ENCODE results near the gene ADGRL3. TPM values are rescaled to one million over a fixed set of nuclear protein-coding genes. Genes with fewer than 3 reads are reported as not detected.
"Not testable (repeated sequence)": the region's sequence is repeated elsewhere in the genome, so short reads cannot be mapped to it uniquely, and the experiment has no call there.

The ADGRL3 gene
- total and polyA plus RNA-seq, 2 donors (not counting 1 experiment from before 2014, with no cell fraction given) = not detected

- no peak overlapping the region for H2AFZ ChIP-seq (ENCODE audit: insufficient read depth, low read depth, low read length, poor library complexity, severe bottlenecking)
- no peak overlapping the region for H3K4me2 ChIP-seq (replicated peaks; ENCODE audit: low read depth, low read length, poor library complexity, severe bottlenecking)
- no peak overlapping the region for H3K4me3 Mint-ChIP-seq
- no peaks in the 10 kb centered on the region for H3K36me3 ChIP-seq (replicated peaks in 1 of 2; ENCODE audit: control extremely low read depth in 1 of 2, control insufficient read depth in 1 of 2, extremely low read depth in 1 of 2, insufficient read depth in 2 of 2, low read length in 1 of 2)
- POLR2A ChIA-PET = no interaction called here
- peaks cover 0 to 6% (median 0%) of the 10 kb centered on the region in 3 donors for H3K9me3 ChIP-seq (ENCODE audit: control extremely low read depth in 1 of 3, control insufficient read depth in 2 of 3, insufficient read depth in 1 of 3, low read length in 2 of 3)
- H3K27me3 ChIP-seq (replicated peaks in 1 of 4; ENCODE audit: control extremely low read depth in 1 of 4, control insufficient read depth in 3 of 4, insufficient read depth in 4 of 4, low read length in 3 of 4) = no peaks in the 10 kb centered on the region
- H3K4me1 ChIP-seq (ENCODE audit: control insufficient read depth in 2 of 2, insufficient read depth in 2 of 2, low read length in 2 of 2) = no peaks in the 10 kb centered on the region
- CTCF ChIA-PET = no interaction called here
- intact Hi-C loops (cut with micrococcal nuclease) = no loop called here
- no peak for TF ChIP-seq EZH2 (IDR thresholded peaks at IDR 0.05; ENCODE audit: borderline replicate concordance, insufficient read depth, low read depth, low read length, poor library complexity, severe bottlenecking)
- no peak for TF ChIP-seq CTCF (IDR thresholded peaks at IDR 0.05)
- no peak overlapping the region for H3K4me3 ChIP-seq (ENCODE audit: control extremely low read depth in 1 of 5, extremely low read depth in 1 of 5, insufficient read depth in 1 of 5, low read depth in 2 of 5, low read length in 4 of 5)
- H3K27me3 Mint-ChIP-seq = no peaks in the 10 kb centered on the region
- H3K9ac ChIP-seq (ENCODE audit: low read length) = no peak overlapping the region
- ATAC-seq (ENCODE audit: low read depth) (no peak), DNase-seq (no peak)
- H3K4me1 Mint-ChIP-seq = no peaks in the 10 kb centered on the region
- no peak overlapping the region for H3K27ac Mint-ChIP-seq
- no peak overlapping the region for H3K27ac ChIP-seq (ENCODE audit: low read length in 2 of 2)
- H3K79me2 ChIP-seq (ENCODE audit: control insufficient read depth, insufficient read depth, low read length) = no peaks in the 10 kb centered on the region
- H3K9me3 Mint-ChIP-seq (ENCODE audit: insufficient read depth) = peaks cover 7% of the 10 kb centered on the region
- no peaks in the 10 kb centered on the region for H4K20me1 ChIP-seq (ENCODE audit: control insufficient read depth, insufficient read depth, low read length, poor library complexity, severe bottlenecking)
These were observed 563.6 kb downstream of the ADGRL3 start for GRCh38 chr4:61763682-61764081.

- H4K20me1 ChIP-seq (ENCODE audit: control insufficient read depth, insufficient read depth, low read length, poor library complexity, severe bottlenecking); ATAC-seq (ENCODE audit: low read depth); H2AFZ ChIP-seq (ENCODE audit: insufficient read depth, low read depth, low read length, poor library complexity, severe bottlenecking); H3K4me1 Mint-ChIP-seq; H3K9ac ChIP-seq (ENCODE audit: low read length); intact Hi-C loops (cut with micrococcal nuclease); H3K4me3 Mint-ChIP-seq; CTCF ChIA-PET; H3K4me1 ChIP-seq (ENCODE audit: control insufficient read depth in 2 of 2, insufficient read depth in 2 of 2, low read length in 2 of 2); H3K79me2 ChIP-seq (ENCODE audit: control insufficient read depth, insufficient read depth, low read length); H3K9me3 ChIP-seq (ENCODE audit: control extremely low read depth in 1 of 3, control insufficient read depth in 2 of 3, insufficient read depth in 1 of 3, low read length in 2 of 3); DNase-seq; H3K27ac Mint-ChIP-seq; H3K4me3 ChIP-seq (ENCODE audit: control extremely low read depth in 1 of 5, extremely low read depth in 1 of 5, insufficient read depth in 1 of 5, low read depth in 2 of 5, low read length in 4 of 5); H3K4me2 ChIP-seq (replicated peaks; ENCODE audit: low read depth, low read length, poor library complexity, severe bottlenecking); H3K9me3 Mint-ChIP-seq (ENCODE audit: insufficient read depth); H3K27me3 ChIP-seq (replicated peaks in 1 of 4; ENCODE audit: control extremely low read depth in 1 of 4, control insufficient read depth in 3 of 4, insufficient read depth in 4 of 4, low read length in 3 of 4); POLR2A ChIA-PET; H3K27ac ChIP-seq (ENCODE audit: low read length in 2 of 2); H3K27me3 Mint-ChIP-seq; H3K36me3 ChIP-seq (replicated peaks in 1 of 2; ENCODE audit: control extremely low read depth in 1 of 2, control insufficient read depth in 1 of 2, extremely low read depth in 1 of 2, insufficient read depth in 2 of 2, low read length in 1 of 2): not testable (repeated sequence)
- 100% methylated on average over 4 of the region's 9 CpGs for WGBS (ENCODE audit: insufficient coverage)
These were observed 564.0 kb downstream of the ADGRL3 start for GRCh38 chr4:61764090-61764489.

GRCh38 chr4:61769444-61770167 is 569.5 kb downstream of the ADGRL3 start:
- H3K27me3 ChIP-seq (replicated peaks in 1 of 4; ENCODE audit: control extremely low read depth in 1 of 4, control insufficient read depth in 3 of 4, insufficient read depth in 4 of 4, low read length in 3 of 4); CTCF ChIA-PET; ATAC-seq (ENCODE audit: low read depth); H3K9me3 ChIP-seq (ENCODE audit: control extremely low read depth in 1 of 3, control insufficient read depth in 2 of 3, insufficient read depth in 1 of 3, low read length in 2 of 3); H3K4me3 ChIP-seq (ENCODE audit: control extremely low read depth in 1 of 5, extremely low read depth in 1 of 5, insufficient read depth in 1 of 5, low read depth in 2 of 5, low read length in 4 of 5); H3K4me2 ChIP-seq (replicated peaks; ENCODE audit: low read depth, low read length, poor library complexity, severe bottlenecking); POLR2A ChIA-PET; H3K9ac ChIP-seq (ENCODE audit: low read length); H3K27ac ChIP-seq (ENCODE audit: low read length in 2 of 2); H4K20me1 ChIP-seq (ENCODE audit: control insufficient read depth, insufficient read depth, low read length, poor library complexity, severe bottlenecking); H3K4me1 ChIP-seq (ENCODE audit: control insufficient read depth in 2 of 2, insufficient read depth in 2 of 2, low read length in 2 of 2); H3K27me3 Mint-ChIP-seq; H3K4me3 Mint-ChIP-seq; intact Hi-C loops (cut with micrococcal nuclease); H3K9me3 Mint-ChIP-seq (ENCODE audit: insufficient read depth); H2AFZ ChIP-seq (ENCODE audit: insufficient read depth, low read depth, low read length, poor library complexity, severe bottlenecking); H3K27ac Mint-ChIP-seq; DNase-seq; H3K4me1 Mint-ChIP-seq; H3K79me2 ChIP-seq (ENCODE audit: control insufficient read depth, insufficient read depth, low read length); H3K36me3 ChIP-seq (replicated peaks in 1 of 2; ENCODE audit: control extremely low read depth in 1 of 2, control insufficient read depth in 1 of 2, extremely low read depth in 1 of 2, insufficient read depth in 2 of 2, low read length in 1 of 2): not testable (repeated sequence)
- WGBS (ENCODE audit: insufficient coverage) = 100% methylated on average over 4 of the region's 14 CpGs

Data from B cell (primary cell).